Measurements from ENCODE around the gene ZNF398.

GRCh38 chr7:149103424-149103823 lies 43.8 kb upstream of the ZNF398 start:
- TF ChIP-seq, protein P1, sequence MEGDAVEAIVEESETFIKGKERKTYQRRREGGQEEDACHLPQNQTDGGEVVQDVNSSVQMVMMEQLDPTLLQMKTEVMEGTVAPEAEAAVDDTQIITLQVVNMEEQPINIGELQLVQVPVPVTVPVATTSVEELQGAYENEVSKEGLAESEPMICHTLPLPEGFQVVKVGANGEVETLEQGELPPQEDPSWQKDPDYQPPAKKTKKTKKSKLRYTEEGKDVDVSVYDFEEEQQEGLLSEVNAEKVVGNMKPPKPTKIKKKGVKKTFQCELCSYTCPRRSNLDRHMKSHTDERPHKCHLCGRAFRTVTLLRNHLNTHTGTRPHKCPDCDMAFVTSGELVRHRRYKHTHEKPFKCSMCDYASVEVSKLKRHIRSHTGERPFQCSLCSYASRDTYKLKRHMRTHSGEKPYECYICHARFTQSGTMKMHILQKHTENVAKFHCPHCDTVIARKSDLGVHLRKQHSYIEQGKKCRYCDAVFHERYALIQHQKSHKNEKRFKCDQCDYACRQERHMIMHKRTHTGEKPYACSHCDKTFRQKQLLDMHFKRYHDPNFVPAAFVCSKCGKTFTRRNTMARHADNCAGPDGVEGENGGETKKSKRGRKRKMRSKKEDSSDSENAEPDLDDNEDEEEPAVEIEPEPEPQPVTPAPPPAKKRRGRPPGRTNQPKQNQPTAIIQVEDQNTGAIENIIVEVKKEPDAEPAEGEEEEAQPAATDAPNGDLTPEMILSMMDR (conservative IDR thresholded peaks at IDR 0.05; ENCODE audit: low read depth, low read length): no peak
- TF ChIP-seq EZH2 (IDR thresholded peaks at IDR 0.05; ENCODE audit: low read length, unreplicated experiment) (no peak), EZH2phosphoT487 (IDR thresholded peaks at IDR 0.05; ENCODE audit: borderline replicate concordance, low read length) (no peak)
